ENCODE results near the gene AVPR1A. TPM values are rescaled to one million over a fixed set of nuclear protein-coding genes. Genes with fewer than 3 reads are reported as not detected.

Gene AVPR1A
- total and polyA plus RNA-seq, 10 of the 15 experiments (the other 5 are each of a cell fraction or from before 2014, with no cell fraction given), result 0.04 to 0.10 TPM; not detected in 8

DNA sequence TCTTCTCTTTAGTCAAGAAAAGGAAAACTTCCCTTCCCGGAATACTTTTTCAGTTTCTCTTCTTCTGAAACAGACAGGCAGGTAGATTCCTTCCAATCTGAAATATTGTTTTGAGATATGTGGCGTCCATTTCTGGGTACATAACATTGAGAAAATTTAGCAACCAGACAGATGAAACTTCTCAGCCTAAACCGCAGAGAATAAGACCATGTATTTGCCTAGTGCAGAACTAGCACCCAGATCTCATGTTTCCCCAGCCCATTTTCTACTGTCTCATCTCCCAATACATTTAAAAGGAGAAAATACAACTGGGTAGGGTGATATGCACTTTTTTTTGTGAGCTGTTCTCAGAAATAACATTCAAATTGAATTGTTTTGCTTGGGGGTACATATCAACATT lies 6.4 kb downstream of the AVPR1A start:
- DNase-seq (ENCODE audit: low read depth, low spot score), result no peak
- no peak for FAIRE-seq
- no peak overlapping the region for H2AFZ ChIP-seq (ENCODE audit: control insufficient read depth, low read depth, low read length)
- no TSS peak for BruUV-seq (replicated peaks)
- RAD21 ChIA-PET (ENCODE audit: unreplicated experiment), result no interaction called here
- H3K9me3 ChIP-seq (replicated peaks; ENCODE audit: control insufficient read depth, insufficient read depth, low read length), result no peaks in the 10 kb centered on the region
- in situ Hi-C loops (cut with MboI), result no loop called here
- no peaks in the 10 kb centered on the region for H3K27me3 ChIP-seq (replicated peaks in 1 of 2; ENCODE audit: control insufficient read depth in 2 of 2, insufficient read depth in 2 of 2, low read length in 1 of 2)
- H3K4me3 ChIP-seq, result no peak overlapping the region
- no peak overlapping the region for H3K27ac ChIP-seq (ENCODE audit: control insufficient read depth, insufficient read depth)
- no peak overlapping the region for H3K9ac ChIP-seq (ENCODE audit: control insufficient read depth, insufficient read depth, low read length)
- no peak for ATAC-seq
- intact Hi-C loops (cut with micrococcal nuclease; ENCODE audit: unreplicated experiment), result no loop called here
- H3K4me1 ChIP-seq (ENCODE audit: control insufficient read depth, insufficient read depth, low read length), result no peaks in the 10 kb centered on the region
- TF ChIP-seq NR2C1 (IDR thresholded peaks at IDR 0.05), result no peak
- no peak for TF ChIP-seq HDAC6 (IDR thresholded peaks at IDR 0.05; ENCODE audit: unreplicated experiment)
- SMC1A ChIA-PET (ENCODE audit: uncharacterized antibody, unreplicated experiment), result no interaction called here
- H3K4me2 ChIP-seq (ENCODE audit: control insufficient read depth, insufficient read depth), result no peak overlapping the region
- CTCF ChIA-PET, result interaction anchor here (1.0 kb wide), 1 partner anchor 8 kb away, joined by 3 read pairs; no protein-coding TSS in a partner anchor
- WGBS (ENCODE audit: insufficient coverage, insufficient replicate concordance, low lambda C conversion rate, missing lambda C conversion rate), result 35% methylated on average over 3 of the region's 3 CpGs
- H4K20me1 ChIP-seq (ENCODE audit: control insufficient read depth, insufficient read depth), result no peaks in the 10 kb centered on the region
- POLR2A ChIA-PET, result no interaction called here
- H3K36me3 ChIP-seq (ENCODE audit: control insufficient read depth in 2 of 2, insufficient read depth in 2 of 2, low read length in 1 of 2), result no peaks in the 10 kb centered on the region
- no peaks in the 10 kb centered on the region for H3K79me2 ChIP-seq (ENCODE audit: control insufficient read depth, insufficient read depth, low read length)

DNA sequence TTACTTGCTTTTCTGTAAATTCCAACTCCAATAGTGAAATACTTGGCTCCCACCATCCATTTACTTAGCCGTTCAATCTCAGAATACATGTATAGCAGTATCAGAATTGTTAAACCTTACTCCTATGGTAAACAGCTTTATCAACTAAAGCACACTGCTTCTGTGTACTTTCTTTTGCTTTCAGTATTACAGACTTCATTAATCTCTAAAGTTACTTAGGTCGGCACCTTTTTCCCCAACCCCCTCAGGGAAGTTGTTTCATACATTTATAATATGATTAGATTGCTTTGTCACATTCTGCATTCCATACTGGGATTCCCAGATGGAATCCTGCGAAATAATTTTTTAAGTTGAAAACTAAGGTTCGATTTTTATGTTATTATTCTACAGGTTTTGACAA lies 12.5 kb downstream of the AVPR1A start:
- no peak overlapping the region for H3K4me3 ChIP-seq
- no peak overlapping the region for H3K4me2 ChIP-seq (ENCODE audit: control insufficient read depth, insufficient read depth)
- H3K4me1 ChIP-seq (ENCODE audit: control insufficient read depth, insufficient read depth, low read length), result no peaks in the 10 kb centered on the region
- H4K20me1 ChIP-seq (ENCODE audit: control insufficient read depth, insufficient read depth), result no peaks in the 10 kb centered on the region
- ChIA-PET POLR2A (no interaction called here), RAD21 (ENCODE audit: unreplicated experiment) (no interaction called here), CTCF (no interaction called here), SMC1A (ENCODE audit: uncharacterized antibody, unreplicated experiment) (no interaction called here)
- H3K9me3 ChIP-seq (replicated peaks; ENCODE audit: control insufficient read depth, insufficient read depth, low read length), result no peaks in the 10 kb centered on the region
- WGBS (ENCODE audit: insufficient coverage, insufficient replicate concordance, low lambda C conversion rate, missing lambda C conversion rate), result 32% methylated on average over 4 of the region's 4 CpGs
- H2AFZ ChIP-seq (ENCODE audit: control insufficient read depth, low read depth, low read length), result no peak overlapping the region
- in situ Hi-C loops (cut with MboI), result no loop called here
- no TSS peak for BruUV-seq (replicated peaks)
- H3K79me2 ChIP-seq (ENCODE audit: control insufficient read depth, insufficient read depth, low read length), result no peaks in the 10 kb centered on the region
- ATAC-seq (no peak), FAIRE-seq (no peak), DNase-seq (ENCODE audit: low read depth, low spot score) (no peak)
- no peak overlapping the region for H3K27ac ChIP-seq (ENCODE audit: control insufficient read depth, insufficient read depth)
- intact Hi-C loops (cut with micrococcal nuclease; ENCODE audit: unreplicated experiment), result no loop called here
- no peak overlapping the region for H3K9ac ChIP-seq (ENCODE audit: control insufficient read depth, insufficient read depth, low read length)
- H3K27me3 ChIP-seq (replicated peaks in 1 of 2; ENCODE audit: control insufficient read depth in 2 of 2, insufficient read depth in 2 of 2, low read length in 1 of 2), result no peaks in the 10 kb centered on the region
- TF ChIP-seq SIN3A (IDR thresholded peaks at IDR 0.05; ENCODE audit: low read depth, low read length), result no peak
- no peak for TF ChIP-seq NR2C2 (IDR thresholded peaks at IDR 0.05; ENCODE audit: borderline replicate concordance, control insufficient read depth, insufficient read length, low read depth)
- TF ChIP-seq CBFB (IDR thresholded peaks at IDR 0.05; ENCODE audit: low read depth), result no peak
- no peak for TF ChIP-seq TCF12 (IDR thresholded peaks at IDR 0.05; ENCODE audit: low read depth, low read length)
- H3K36me3 ChIP-seq (ENCODE audit: control insufficient read depth in 2 of 2, insufficient read depth in 2 of 2, low read length in 1 of 2), result no peaks in the 10 kb centered on the region
